ENCODE measurements around the gene ZFR2.

Gene ZFR2

GRCh38 chr19:3785938-3786824 is 82.7 kb downstream of the ZFR2 start, which contains the start of gene MATK:
MATK (minus strand) TSS chr19:3786381; CDS start chr19:3785135, 1,246 bp downstream.
- DNase-seq: no peak

- DNase-seq: no peak
These were observed 83.3 kb downstream of the ZFR2 start for GRCh38 chr19:3785451-3785937.

GRCh38 chr19:3784607-3785450 is 84.0 kb downstream of the ZFR2 start:
- no peak for DNase-seq

GRCh38 chr19:3783660-3784584 is 84.9 kb downstream of the ZFR2 start:
- DNase-seq: no peak

- DNase-seq: no peak
These were observed 85.9 kb downstream of the ZFR2 start for GRCh38 chr19:3782903-3783302.

GRCh38 chr19:3782330-3782729 is 86.5 kb downstream of the ZFR2 start:
- DNase-seq: no peak

GRCh38 chr19:3781603-3782002 is 87.2 kb downstream of the ZFR2 start:
- no peak for DNase-seq

GRCh38 chr19:3780786-3781304 is 88.0 kb downstream of the ZFR2 start:
- no peak for DNase-seq

GRCh38 chr19:3778899-3779723 is 89.7 kb downstream of the ZFR2 start:
- DNase-seq: no peak

GRCh38 chr19:3778104-3778867 is 90.6 kb downstream of the ZFR2 start:
- DNase-seq: no peak

GRCh38 chr19:3776479-3777040 is 92.3 kb downstream of the ZFR2 start:
- DNase-seq: no peak

- DNase-seq: no peak
These were observed 93.0 kb downstream of the ZFR2 start for GRCh38 chr19:3775831-3776230.

- DNase-seq: no peak
These were observed 93.5 kb downstream of the ZFR2 start for GRCh38 chr19:3775374-3775711.

GRCh38 chr19:3774621-3775373 is 94.0 kb downstream of the ZFR2 start:
- no peak for DNase-seq

- no peak for DNase-seq
These were observed 94.9 kb downstream of the ZFR2 start for GRCh38 chr19:3773814-3774515.

GRCh38 chr19:3771906-3772455 is 96.9 kb downstream of the ZFR2 start, which contains the start of gene RAX2:
RAX2 (minus strand) TSS chr19:3772228; CDS start chr19:3771742, 486 bp downstream.
- no peak for DNase-seq

GRCh38 chr19:3771000-3771905 is 97.6 kb downstream of the ZFR2 start:
- DNase-seq: no peak

Data from effector CD4-positive, alpha-beta T cell (primary cell).